ENCODE results near the gene ATF3.
"Not testable (repeated sequence)": the region's sequence is repeated elsewhere in the genome, so short reads cannot be mapped to it uniquely, and the experiment has no call there.

ATF3 gene

DNA sequence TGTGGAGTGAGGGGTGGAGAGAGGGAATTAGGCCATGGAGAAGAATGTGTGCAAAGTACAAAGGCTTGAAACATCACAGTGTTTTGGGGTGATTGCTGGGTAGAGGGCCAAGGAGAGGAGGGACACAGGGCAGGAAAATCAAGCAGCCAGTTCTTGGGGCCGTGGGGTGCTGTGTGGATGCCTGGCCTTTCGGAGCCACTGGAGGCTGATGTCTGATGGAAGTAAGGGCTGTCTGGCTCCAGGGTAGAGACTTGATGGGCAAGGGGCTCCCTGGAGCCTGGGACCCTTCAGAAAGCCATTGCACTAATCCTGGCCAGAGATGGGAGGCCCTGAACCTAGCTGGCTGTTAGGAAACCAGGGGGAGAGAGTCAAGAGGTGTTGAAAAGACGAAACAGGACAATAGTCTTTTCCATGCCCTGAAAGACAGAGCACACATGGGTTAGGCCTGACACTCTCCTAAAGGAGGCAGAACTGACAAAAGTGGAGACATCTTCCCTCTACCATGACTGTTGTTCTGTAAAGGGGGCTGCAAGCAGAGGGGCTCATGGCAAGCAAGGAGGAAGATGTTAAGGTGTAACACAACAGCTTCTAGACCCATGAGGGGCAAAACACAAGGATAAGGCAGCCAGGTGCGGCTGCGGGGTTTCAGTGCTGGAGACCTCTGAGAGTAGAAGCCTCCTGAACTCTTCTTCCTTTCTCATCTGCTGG is 21.0 kb downstream of the ATF3 start:
- no peak for DNase-seq

DNA sequence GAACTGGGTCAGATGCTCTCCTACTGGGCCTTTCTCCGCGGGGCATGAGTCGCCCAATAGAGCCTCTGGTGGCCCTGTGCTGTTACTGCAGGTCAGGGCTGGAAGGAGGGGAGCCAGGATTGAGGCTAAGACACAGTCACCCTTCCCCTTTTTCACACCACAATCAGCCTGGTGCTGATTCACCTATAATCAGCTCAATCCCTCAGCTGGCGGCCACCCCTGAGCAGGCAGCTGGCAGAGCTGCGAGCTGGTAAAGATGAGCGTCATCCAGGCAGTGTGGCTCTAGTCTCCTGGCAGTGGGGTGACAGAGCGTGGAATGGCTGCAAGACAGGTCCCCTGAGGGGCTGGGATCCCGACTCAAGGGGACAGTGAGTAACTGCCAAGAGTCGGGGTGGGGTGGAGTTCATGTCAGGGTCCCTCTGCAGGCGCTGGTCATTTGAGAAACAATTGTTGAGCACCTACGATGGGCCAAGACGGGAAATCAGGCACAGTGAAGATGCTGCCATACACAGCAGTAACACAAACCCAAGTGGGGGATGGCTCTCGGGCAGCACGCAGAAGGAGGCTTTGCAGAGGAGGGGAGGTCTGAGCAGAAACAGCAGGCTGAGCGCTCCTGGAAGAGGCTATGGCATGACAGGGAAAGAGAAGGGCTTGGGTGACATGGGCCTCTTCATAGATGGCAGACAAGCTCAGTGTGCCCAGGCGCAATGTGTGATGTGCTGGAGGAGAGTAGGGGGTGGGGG is 21.8 kb downstream of the ATF3 start:
- DNase-seq: peak; percentile 55

DNA sequence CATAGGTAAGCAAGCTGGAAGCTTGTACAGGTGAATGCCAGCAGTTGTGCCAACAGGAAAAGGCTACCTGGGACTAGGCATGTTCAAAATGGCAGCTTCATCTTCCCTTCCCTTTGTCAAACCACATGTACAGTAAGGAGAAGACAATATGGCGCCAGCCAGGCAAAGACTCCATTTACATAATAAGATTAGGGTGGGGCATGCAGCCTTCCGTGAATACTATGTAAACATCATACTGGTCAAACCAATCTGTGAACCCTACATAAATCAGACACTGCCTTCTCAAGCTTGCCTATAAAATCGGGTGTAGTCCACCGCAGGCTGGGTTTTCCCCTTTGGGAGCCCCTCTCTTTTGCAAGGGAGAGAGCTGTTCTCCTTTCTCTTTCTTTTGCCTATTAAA is 24.6 kb downstream of the ATF3 start:
- no peak for DNase-seq

DNA sequence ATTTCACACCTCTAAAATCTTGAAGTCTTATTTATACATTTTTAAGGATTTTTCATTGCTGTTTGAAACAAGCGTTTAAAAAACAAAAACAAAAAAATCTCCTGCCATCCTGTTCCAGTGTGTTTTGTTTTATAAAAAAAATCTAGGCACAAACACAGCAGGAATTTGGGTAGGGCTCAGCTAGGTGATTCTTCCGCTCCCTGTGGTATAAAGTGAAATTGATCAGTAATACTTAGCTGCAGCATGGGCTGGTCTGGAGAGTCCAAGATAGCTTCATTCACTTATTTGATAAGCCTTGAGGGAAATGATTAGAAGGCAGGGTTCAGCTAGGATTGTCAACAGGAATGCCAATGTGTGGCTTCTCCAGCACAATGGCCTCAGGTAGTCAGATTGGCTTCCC is 25.7 kb downstream of the ATF3 start:
- DNase-seq: no peak

DNA sequence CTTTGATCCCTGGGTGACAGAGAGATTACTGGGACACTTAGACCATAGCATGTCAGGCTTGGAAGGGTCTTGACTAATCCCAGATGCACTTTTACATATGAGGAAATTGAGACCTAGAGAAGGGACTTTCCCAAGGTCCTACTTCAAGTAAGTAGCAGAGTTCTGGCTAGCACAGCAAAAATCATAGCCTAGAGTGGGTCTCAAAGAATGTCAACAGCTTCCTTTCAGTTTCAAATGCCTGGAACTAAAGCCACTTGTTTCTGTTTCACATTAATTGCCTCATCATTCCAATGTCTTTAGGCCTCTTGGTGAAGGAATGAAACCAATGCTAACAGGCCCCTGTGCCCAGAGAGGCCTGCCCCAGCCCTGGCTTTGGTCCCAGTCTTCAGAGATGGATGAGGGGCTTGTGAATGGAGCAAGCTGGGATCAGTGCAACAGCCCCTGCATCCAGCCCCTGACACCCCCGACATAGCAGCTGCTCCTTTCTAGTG is 26.6 kb downstream of the ATF3 start:
- DNase-seq: no peak

DNA sequence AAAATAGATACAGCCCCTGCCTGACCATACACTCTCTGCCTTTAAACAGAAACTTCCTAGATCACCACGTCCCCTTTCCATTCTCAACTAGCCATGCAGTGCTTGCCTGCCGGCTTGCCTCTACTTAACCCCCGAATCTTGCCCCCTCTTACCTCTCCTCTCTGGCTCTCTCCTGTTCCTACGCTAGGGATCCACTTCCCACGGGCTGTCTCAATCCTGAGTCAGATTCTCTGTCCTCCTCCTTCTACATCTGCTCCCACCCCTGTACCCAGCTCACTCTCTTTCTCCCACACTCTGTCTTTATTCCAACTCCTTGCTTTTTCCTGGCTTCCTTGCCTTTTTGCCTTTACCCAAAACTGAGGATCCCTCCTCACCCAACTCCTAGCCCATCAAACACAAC is 29.3 kb downstream of the ATF3 start:
- DNase-seq: peak; percentile 22

DNA sequence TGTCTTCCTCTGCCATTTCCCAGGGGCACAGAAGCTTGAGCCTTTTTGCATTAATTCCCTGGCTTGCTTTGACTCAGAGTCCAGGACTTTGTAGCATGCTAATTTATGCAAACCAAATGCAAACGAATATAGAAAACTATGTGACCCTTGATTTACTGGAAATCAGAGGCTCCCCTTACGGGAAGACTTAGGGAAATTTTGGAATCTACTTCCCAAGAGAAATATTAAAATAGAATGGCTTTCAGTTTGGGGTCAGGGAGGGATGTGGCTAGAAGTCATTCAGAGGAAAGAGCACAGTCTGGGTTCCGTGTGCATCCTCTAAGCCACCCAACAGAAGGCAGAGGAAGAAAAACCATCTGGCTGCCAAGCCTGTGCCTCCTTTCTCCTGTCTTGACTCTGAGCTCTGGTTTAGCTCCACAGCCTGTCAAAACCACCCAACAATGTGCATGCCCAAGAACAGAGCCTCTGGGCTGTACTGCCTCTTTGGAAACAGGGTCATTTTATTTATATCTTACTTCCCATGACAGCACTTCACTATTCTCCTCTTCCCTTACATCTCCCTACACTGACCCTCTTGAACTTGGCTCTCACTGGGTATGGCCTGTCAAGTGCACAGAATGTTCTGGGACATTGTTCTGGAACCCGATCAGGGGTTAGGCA is 30.1 kb downstream of the ATF3 start:
- peak; percentile 48 for DNase-seq

DNA sequence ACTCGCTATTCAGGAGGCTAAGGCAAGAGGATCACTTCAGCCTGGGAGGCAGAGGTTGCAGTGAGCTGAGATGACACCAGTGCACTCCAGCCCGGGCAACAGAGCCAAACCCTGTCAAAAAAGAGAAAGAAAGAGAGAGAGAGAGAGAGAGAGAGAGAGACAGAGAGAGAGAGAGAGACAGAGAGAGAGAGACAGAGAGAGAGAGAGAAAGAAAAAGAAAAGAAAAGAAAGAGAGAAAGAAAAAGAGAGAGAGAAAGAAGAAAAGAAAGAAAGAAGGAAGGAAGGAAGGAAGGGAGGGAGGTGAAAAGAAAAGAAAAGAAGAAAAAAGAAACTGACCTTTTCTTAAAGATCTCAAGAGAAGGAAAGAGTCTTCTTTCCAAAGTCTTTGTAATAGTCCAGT is 31.0 kb downstream of the ATF3 start:
- DNase-seq: not testable (repeated sequence)

DNA sequence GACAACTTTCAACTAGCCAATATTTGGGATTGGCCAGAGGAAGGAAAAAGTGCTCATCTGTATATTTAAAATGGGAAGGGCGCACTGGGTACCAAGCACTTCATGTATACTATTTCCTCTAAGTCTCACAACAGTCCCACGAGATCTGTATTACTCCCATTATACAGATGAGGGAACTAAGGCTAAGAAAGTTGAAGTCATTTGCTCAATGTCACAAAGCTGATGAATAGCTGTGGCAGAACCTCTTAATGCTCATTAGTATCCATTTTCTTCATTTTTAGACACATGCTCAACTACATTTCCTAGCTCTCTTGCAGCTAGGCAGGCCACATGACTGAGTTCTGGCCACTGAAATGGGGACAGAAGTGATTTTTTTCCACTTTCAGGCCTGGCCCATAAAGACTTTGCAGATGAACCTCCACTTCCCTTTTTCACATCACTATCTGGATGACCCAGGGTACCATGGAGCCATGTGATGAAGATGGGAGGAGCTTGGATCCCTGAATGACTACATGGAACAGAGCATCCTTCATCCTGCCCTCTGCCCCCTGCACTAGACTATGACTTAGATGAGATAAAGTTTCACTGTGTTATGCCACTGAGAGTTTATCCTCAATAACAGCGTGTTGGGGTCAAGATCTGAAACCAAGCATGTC is 31.8 kb downstream of the ATF3 start:
- no peak for DNase-seq

DNA sequence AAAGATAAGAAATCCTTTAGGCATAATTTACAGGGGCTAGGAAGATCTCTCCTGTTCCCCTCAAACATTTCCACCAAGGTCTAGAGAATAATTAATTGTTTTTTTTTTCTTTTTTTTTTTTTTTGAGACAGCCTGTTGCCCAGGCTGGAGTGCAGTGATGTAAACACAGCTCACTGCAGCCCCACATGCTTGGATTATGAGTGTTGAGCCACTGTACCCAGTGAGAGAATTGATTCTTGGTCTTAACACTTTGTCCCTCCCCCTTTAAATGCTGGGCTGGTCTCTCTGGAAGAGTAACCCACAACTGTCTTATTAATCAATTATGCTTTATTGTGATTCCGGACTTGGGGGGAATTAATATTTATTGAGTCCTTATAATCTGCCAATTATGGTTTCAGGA is 33.4 kb downstream of the ATF3 start:
- peak; percentile 20 for DNase-seq

DNA sequence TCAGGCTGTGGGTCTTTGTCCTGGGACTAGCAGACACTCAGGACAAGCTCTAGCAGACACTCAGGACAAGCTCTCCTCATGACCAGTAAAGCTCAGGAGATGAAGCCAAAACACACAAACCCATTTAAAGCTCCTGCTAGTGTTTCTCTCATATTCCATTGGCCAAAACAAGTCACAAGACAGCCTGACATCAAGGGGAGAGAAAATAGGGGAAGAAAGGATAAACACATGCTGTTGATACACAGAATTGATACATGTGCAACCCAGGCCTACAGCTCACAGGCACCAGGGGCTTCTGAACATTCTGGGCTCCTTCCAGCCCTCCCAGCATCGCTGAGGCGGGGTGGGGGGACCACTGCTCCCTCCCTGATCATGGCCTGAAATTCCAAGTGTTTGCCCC is 35.3 kb downstream of the ATF3 start:
- no peak for DNase-seq

DNA sequence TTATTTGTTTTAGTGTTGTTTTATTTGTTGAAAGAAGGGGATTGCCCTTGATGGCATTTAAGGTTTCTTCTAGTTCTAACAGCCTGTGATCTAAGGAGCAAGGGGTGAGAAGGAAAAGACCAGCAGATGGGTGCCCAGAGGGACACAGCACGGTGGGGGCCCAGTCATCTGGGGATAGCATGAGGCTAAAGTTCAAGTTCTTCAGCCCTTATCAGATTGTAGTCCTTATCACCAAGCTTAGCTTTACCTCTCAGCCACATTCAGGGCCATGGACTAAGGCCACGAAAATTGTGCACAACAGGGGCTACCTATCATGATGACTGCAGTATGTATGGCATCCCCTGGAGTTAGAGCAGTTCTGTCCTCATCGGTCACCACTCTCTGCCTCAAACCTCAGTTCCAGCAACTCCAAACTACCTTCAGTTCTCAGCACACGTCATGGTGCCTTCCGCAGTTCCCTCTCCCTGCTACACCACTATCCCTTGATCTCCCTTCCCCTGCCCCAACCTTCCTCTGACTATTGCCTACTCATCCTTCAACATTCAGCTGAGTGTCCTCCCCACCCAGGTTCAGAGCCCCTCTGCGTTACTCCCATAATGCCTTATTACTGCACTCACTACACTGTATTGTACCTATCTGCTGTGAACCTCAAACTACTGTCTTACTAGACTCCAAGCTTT is 36.4 kb downstream of the ATF3 start:
- no peak for DNase-seq

DNA sequence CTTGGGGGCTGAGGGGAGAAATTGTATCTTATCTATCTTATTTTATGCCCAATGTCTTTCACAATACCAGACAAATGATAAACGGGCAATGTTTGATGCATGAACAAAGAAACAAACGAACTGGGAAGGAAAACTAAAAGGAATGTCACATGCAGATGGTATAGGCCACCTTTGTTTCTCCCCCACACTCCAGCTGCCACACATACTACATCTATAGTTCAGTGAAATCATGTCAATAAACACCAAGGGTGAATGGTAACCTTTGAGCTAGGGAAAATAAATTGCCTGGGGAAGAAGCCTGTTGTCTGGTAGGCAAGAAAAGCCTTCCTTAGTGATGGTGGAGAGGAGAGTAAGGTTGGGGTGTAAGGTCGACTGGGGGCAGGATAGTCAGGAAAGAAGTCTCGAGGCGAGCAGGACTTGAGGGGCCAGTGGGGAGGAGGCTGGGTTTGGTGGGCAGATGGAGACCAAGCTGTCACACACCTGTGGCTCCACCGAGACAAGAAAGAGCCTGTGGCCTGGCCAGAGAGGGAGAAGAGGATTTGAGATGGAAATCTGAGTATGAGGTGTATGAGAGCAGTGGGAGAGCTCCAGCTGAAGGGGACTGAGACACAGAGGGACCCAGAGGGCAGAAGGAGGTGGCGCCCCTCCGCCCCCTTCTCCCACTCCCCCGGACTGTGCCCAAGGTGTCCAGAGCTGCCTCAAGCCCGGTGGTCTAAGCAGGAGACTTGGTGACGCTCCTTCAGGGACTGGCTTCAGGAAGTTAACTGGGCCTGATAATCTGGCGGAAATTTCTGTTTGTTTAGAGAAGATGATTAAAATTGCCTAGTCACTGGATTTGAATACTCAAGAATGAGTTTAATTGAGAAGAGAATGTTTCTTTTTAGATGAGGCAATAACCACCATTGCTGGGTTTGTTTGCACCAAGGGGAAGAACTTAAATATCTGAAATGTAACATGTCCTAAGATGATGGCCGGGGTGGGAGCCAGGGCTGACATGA is 37.3 kb downstream of the ATF3 start:
- no peak for DNase-seq

DNA sequence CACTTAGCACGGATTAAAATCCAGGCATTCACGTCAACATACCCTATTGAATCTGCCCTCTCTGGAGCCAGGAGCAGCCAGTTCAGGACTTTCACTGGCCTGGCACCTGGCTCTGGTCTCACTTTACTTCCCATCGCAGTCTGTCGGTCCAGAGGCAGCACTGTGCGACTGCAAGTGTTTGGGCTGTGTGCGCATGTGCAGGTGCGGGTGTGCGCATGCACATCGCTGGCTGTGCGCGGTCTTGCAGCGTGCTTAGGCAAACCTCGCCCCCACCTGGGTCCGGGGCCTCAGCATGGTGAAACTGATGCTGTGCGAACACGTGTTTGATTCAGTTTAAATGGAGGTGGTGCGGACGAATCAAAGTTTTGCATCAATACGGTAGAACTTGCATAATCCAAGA is 38.0 kb downstream of the ATF3 start:
- no peak for DNase-seq

DNA sequence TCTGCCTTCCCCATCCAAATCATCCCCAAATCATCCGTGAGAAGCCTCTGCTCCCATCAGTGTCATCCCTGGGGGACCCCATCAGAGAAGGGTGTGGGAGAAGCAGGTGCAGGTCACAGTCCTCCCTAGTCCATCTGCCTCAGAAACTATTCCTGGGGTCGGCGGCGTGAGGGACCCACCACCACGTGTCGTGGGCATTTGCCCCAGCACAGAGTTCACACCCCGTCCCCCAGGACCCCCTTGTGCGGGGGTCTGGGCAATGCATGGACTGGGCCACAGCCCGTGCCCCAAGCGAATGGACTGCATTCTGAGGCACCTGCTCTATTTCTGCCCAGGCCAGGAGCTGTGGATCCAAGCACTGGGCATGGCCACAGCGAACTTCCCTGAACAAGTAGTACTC is 38.4 kb downstream of the ATF3 start:
- DNase-seq: no peak

DNA sequence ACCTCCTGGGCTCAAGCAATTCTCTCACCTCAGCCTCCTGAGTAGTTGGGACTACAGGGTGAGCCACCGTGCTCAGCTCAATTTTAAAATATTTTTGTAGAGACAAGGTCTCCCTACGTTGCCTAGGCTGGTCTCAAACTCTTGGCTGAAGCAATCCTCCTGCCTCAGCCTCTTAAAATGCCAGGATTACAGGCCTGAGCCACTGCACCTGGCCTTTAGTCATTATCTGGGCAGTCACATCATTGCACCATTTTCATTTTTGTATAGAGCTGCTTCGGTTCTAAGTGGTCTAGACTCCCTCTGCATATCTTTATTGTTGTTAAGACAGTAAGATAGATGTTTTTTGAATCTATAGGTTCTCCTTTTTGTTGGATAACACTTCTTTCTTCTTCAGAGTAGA is 39.9 kb downstream of the ATF3 start:
- no peak for DNase-seq

DNA sequence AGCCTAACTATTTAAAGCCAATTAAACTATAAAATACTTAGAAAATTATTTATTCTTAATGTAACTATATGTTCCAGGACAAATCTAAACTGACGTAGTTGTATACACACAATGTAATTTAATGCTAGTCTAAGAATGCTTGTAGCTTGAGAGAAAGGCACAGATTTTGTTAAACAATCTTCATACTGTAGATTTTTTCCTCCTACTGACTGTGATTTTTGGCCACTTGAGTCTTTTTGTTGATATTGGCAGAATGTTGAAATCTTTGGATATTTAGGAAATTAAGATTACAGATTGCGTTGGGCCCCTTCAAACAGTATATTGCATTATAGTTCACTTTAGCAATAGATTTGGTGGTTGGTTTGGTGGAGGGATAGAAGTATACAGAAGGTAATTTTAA is 40.5 kb downstream of the ATF3 start:
- DNase-seq: no peak

DNA sequence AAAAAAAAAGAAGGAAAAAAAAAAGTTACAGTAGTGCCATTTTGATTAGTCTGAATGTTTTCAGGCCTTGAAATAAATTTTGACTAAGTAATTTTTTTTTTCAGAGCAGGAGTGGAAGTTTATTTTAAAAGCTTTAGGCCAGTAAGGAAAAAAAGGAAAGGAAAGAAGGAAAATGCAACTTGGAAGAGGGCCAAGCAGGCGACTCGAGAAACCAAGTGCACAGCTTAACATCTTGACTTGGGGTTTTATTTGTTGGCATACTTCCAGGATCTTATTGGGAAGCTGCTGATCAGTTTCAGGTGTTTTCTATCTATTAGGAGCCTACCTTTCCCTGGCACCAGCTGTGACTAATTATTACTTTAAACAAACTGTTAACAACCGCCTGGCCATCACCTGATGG is 41.7 kb downstream of the ATF3 start:
- no peak for DNase-seq

DNA sequence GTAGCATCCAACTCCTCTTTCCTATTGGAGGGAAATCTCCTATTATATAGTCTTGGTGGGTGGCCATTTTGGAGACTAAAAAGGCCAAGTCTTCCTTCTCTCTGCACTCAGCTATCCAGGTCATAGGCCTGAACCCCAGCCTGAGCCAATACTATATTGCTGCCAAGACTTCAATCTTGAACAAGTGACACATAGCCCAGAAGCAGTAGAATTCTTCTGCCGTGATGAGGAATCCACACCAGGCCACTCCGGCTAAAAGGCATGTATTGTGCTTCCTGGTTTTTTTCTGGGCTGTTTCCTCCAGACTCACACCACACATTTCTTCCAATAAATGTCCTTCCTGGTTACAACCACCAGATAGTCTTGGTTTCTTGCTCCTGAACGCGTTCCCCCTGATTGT is 43.0 kb downstream of the ATF3 start:
- peak; percentile 18 for DNase-seq

DNA sequence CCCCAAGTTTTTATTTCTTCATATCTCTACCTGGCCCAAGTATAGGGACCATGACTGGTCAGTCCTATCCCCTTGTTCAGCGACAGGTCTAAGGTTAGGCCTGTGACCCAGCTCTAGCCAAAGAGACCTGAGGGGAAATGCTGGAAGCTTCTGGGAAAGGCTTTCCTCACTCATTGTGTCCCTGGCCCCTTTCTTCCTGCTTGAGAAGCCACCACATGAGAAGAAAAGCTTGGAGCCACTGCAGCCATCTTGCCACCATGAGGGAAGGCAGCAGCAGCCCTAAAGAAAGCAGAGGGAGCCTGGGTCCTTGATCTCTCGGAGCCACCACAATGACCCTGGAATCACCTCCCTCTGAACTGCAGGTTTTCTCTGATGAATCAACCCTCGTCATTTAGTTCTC is 43.4 kb downstream of the ATF3 start:
- DNase-seq: no peak

DNA sequence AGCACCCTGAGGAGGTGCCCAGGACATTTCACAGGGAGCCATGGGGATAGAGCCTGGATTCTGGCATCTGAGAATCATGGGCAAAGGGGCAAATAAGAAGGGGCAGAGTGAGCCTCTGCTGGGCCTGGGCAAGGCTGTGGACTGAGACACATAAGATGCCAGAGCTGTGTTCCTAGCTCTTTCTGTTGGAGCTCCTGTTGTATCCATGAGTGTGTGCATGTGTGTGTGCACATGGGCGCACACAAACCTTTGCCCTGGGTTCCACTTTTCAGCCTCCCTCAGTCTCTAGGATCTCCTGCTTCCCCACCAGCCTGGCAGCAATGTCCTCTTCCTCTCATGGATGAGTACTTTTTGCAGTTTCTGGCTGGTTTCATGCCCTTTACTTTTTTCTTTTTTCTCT is 44.0 kb downstream of the ATF3 start:
- DNase-seq: no peak
